ENCODE data around the gene RAPH1.

GRCh38 chr2:203404996-203405395 lies 130.1 kb downstream of the RAPH1 start:
- no peak for TF ChIP-seq CTCF (IDR thresholded peaks at IDR 0.05)
- TF ChIP-seq ZFX (IDR thresholded peaks at IDR 0.05; ENCODE audit: borderline replicate concordance): no peak

All from 22Rv1 (cell line).